NCI-H82 (cell line): ENCODE data around the gene XRN1.

Experiments
- DNase-seq: peaks from one replicate; lab custom pipeline; 2025; lab: John Stamatoyannopoulos, UW

Gene XRN1

GRCh38 chr3:142272200-142272891, 175.5 kb downstream of the XRN1 start:
- DNase-seq = no peak

DNA sequence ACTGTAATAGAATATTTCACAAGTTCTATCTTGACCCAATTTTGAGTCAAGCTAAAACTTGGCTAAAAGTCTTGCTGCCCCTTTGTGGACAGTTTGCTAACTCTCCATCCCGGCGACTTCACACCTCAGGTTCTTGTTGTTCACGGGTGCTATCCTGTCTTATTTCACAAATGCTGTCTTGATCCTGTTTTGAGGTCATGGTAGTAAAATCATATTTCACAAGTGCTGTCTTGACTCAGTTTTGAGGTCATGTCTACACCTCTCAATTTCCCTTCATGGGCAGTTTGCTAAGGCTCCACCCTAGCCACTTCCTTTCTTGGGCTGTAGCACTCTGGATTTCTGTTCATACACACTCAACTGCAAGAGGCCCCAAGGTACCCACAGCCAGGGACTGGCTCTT, 177.4 kb downstream of the XRN1 start:
- DNase-seq = no peak

- DNase-seq = no peak
Measured at GRCh38 chr3:142269767-142270166, 178.1 kb downstream of the XRN1 start.

DNA sequence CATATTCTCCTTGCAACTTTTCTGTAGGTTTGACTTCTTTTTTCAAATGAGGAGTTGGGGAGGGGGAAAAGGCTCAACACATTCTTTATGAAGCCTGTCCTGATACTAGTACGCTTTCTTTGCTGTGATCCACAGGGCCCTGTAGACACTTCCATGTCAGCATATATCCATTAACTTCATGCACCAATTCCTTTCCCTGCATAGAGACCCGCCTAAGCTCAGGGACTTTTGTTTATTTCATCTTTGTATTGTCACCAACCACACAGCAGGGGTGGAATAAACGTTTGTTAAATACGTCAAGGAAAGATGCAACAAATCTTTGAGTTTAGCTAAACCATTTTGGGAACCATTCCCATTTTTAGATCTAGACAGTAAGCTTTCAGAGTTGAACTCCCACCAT, 179.4 kb downstream of the XRN1 start:
- DNase-seq = no peak

DNA sequence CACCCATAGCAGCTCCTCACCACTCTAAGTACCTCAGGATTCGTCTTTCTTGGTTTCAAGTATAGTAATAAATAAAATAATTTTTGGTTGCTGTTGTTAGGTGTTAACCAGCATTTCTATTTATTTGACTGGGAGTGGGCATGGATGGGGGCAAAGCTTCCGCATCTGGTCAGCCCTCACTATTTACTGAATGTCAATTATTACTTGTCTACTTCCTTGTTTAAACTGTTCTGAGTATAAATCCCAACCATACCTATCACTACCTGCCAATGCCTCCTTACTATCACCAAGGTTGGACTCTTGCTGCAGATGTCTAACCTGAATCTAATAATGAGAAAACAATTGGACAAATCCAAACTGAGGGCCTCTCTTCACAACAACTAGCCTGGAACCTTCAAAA, 180.6 kb downstream of the XRN1 start:
- DNase-seq = peak; percentile 52

DNA sequence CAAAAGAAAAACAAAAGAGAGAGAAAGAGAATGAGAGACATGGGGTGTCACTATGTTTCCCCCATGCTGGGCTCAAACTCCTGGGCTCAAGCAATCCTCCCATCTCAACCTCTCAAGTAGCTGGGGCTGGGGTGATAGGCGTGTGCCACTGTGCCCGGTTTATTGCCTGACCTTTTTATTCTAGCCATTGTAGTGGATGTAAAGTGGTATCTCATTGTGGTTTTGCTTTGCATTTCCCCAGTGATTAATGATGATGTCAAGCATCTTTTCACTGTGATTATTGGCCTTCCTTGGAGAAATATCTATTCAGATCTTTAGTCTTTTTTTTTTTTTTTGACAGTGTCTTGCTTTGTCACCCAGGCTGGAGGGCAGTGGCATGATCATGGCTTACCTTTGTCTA, 184.7 kb downstream of the XRN1 start:
- no peak for DNase-seq

- DNase-seq = no peak
Measured at GRCh38 chr3:142259359-142259758, 188.5 kb downstream of the XRN1 start.

DNA sequence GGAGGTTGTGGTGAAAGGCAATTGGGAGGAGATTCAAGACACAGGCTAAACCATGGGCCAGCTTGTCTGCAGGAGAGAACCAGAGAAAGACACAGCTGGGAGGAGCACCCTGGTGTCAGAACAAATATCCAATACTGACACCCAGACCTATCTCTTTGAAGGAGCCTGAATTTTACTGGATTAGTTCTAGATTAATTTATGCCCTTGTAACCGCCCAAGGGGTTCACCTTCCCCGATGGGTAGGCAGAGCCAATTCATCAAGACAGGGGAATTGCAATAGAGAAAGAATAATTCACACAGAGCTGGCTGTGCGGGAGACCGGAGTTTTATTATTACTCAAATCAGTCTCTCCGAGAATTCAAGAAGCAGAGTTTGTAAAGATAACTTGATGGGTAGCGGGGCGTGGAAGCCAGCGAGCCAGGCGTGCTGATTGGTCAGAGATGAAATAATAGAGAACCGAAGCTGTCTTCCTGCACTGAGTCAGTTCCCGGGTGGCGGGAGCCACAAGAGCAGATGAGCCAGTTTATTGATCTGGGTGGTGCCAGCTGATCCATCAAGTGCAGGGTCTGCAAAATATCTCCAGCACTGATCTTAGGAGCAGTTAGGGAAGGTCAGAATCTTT, 191.0 kb downstream of the XRN1 start:
- DNase-seq = no peak
